ENCODE results near the gene SIK3.

DNA sequence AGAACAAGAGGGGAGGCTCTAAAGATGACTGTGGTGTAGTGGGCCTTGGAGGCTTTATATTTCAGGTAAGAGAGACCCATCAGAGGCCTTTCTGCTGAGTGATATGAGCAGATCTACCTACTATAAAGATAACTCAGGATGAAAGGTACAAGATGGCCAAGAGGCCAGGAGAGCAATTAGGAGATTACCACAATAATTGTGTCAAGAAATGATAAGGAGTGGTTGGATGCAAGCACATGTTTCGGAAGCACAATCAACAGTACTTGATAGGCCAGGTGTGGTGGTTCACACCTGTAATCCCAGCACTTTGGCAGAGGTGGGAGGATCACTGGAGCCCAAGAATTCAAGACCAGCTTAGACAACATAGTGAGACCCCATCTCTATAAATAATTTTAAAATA lies 43.8 kb downstream of the SIK3 start:
- TF ChIP-seq, protein P1, sequence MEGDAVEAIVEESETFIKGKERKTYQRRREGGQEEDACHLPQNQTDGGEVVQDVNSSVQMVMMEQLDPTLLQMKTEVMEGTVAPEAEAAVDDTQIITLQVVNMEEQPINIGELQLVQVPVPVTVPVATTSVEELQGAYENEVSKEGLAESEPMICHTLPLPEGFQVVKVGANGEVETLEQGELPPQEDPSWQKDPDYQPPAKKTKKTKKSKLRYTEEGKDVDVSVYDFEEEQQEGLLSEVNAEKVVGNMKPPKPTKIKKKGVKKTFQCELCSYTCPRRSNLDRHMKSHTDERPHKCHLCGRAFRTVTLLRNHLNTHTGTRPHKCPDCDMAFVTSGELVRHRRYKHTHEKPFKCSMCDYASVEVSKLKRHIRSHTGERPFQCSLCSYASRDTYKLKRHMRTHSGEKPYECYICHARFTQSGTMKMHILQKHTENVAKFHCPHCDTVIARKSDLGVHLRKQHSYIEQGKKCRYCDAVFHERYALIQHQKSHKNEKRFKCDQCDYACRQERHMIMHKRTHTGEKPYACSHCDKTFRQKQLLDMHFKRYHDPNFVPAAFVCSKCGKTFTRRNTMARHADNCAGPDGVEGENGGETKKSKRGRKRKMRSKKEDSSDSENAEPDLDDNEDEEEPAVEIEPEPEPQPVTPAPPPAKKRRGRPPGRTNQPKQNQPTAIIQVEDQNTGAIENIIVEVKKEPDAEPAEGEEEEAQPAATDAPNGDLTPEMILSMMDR (IDR thresholded peaks at IDR 0.05) = no peak
- no peak for TF ChIP-seq POLR2A (IDR thresholded peaks at IDR 0.05)

All from adrenal gland (tissue), 5 donors.